Activated CD8-positive, alpha-beta memory T cell treated with anti-CD3 and anti-CD28 coated beads, Interleukin-2, amount 50 U/mL, for 24 hours (primary cell): ENCODE data around the gene ATP13A4.

ENCODE experiments used
- DNase-seq: peaks from one replicate; pipeline ENCODE4 v3.0.0-alpha.2; 2020; ENCODE audit errors: extremely low read depth

Gene ATP13A4

DNA sequence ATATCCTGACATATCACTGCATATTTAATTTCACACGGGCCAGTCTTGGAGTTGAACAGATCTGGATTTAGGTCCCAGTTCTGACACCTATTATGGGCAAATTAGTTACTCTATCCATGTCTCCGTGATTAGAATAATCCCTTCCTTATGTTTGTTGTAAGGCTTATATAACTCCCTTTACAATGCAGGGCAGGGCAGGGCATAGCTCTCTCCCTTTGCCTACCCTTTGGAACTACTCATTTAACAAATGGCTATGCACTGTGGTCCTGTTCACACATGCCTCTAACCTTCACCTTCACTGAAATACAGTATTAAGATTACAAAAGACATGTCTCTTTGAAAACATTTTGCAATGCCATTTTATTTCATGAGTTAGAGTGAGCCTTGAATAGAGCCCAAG is 151.4 kb downstream of the ATP13A4 start:
- no peak for DNase-seq

DNA sequence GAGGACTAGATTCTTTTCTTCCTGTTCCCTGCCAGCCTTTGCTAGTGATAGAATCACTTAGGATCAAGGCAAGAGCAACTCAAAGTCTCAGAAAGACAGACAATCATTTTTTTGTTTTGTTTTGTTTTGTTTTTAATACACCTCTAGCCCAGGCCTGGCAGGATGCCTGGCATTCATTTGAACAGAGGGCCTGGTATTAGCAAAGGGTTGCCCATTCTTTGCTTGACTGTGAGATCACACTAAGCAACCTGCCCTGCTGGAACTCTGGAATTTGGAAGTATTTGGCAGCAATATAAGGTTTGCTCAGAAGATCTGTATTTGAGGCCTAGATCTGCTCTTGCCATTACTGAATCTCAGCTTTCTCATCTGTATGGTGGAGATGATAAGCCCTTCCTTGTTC is 154.4 kb downstream of the ATP13A4 start:
- no peak for DNase-seq

DNA sequence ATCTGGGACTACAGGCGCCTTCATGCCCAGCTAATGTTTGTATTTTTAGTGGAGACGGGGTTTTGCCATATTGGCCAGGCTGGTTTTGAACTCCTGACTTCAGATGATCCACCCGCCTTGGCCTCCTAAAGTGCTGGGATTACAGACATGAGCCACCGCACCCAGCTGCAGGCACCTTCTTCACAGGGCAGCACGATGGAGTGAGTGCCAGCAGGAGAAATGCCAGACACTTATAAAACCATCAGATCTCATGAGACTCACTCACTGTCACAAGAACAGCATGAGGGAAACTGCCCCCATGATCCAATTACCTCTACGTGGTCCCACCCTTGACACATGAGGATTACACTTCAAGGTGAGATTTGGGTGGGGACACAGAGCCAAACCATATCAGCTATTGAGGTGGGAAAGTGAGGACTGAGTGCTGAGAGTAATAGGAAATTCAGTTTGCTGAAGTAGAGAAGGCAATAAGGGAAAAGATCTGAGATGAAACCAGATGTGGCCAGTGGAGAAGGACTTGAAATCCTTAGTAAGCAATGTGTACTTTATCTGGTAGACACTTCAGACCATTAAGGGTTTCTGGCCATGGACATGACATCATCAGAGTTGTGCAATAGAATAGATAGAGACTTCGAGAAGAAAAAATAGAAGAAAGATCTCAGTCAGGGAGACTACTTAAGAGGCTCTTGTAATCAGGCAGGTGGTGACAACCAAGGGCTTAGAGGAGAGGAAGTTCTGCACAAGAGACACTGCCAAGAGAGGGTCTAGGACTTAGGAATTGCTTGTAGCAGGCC is 158.0 kb downstream of the ATP13A4 start:
- no peak for DNase-seq

DNA sequence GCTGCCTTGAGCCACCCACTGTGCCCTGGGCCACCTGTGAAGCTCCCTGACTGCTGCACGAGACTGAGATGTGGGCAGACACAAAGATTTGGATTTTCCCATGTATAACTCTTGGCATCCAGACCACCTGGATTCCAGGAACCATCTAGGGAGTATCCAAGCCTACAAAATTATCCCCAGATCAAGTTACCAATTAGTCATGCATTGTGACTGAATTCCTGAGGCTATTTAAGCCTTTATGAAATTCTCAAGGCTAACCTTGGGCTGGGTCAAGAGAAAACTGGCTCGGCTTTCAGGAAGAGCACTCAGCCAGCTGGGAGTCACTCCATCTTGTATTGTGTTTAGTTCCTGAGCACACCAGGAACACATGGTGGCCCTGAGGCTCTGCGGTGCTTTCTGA is 162.8 kb downstream of the ATP13A4 start:
- no peak for DNase-seq

DNA sequence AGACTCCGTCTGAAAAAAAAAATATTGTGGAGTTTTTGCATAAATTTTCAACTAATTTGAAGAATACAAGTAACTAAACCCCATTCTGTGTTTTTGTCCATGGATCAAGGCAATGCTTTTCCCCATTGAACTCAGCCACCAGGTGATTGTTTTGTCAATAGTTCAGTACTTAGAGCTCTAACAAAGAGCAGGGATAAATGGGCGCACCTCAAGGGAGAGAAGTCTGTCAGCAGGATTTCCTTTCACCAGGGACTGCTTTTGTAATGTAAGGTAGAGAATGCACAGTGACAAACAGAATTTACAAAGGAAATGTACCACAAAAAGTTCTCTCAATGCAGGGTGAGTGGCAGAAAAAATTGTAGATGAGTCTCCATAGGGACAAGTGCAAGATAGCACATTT is 165.4 kb downstream of the ATP13A4 start:
- DNase-seq = no peak

DNA sequence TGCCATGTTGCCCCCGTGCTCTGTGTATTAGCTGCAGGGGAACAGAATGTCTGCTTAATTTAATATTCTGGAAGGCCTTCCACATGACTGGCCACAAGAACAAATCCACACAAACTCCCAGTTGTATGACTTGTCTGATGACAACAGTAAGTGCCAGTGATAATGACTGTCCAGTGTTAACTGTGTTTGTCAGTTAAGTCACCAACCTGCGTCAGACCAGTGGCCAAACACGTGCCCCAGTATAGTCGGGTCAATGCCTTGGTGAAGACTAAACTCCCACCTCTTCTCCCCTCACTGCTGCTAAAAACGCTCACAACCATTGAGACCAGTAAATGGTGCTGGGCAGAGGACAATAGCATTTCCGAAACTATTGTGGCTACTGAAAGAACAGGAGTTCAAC is 166.3 kb downstream of the ATP13A4 start:
- no peak for DNase-seq

DNA sequence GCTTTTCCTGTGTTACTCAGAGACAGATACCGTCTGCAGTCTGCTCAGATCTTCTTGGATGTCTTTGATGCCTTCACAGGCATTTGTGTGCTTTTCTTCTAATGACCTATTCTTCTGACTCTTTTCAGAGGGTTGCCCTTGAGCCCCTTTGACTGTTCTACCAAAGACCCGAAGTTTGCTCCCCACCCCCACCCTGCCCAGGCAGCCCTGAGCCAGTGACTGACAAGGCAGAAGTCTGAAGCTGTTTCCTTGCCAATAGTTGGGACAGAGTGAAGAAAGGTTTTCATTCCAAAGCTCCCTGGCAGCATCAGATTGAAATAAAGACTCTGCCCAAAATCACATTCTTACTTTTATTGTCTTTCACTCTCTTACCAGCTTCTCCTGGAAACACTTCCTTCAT is 167.1 kb downstream of the ATP13A4 start:
- no peak for DNase-seq

DNA sequence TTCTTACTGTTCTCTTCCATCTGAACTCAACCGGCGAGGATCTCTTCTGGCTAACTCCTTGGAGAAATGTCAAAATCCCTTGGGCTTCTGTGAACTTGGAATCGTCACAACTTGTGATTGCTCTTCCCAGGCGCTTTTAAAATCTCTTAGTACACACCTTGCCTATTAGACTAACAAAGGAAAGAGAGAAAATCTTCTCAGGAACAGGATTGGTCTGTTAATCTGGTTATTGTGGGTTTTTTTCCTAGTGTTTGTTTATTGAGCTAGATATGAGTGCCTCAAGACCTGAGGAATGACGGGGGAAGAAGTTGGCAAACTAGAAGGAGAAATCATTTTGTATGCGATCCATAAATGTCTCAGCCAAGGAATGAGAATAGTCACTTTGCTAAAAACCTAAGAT is 176.0 kb downstream of the ATP13A4 start, which contains the start of gene ATP13A5:
Gene ATP13A5, minus strand, starts transcription at position 48 of the 400 bp plus-strand sequence. Its CDS starts 28 bp downstream, at position 20.
- DNase-seq = no peak

DNA sequence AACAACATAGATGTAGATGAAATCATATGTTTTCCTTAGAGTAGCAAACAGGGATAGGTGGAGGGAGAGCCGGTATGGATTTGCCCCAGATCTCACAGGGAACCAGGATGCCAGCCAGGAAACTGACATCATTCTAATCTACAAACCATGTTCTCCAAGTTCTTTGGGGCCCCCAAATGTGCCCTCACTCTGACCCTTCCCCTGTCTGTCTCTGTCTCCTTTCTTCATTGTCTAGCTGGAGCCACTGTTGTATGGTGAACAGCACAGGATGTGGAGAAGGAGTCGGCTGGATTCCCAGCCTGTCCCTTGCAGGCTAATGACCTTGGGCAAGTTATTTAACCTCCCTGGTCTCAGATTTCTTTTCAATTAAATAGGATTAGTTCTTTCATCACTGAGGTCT is 177.1 kb downstream of the ATP13A4 start:
- DNase-seq = no peak

DNA sequence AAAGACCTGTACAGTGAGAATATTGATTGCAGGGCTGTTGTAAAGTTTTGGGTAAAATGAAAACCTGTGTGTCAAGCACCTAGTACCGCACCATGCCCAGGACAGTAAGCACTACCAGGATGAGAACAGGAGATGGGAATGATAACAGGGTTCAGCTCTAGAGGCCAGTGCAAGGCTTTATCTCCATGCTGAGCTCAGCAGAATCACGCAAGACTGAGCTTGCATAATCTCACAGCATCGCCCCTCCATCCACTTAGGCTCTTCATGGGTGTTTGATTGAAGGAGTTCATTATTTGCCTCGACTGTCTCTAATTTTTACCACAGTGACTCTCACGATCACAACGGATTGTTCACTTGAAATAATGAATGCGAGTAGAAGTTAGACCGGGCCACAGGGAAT is 179.1 kb downstream of the ATP13A4 start:
- DNase-seq = no peak

DNA sequence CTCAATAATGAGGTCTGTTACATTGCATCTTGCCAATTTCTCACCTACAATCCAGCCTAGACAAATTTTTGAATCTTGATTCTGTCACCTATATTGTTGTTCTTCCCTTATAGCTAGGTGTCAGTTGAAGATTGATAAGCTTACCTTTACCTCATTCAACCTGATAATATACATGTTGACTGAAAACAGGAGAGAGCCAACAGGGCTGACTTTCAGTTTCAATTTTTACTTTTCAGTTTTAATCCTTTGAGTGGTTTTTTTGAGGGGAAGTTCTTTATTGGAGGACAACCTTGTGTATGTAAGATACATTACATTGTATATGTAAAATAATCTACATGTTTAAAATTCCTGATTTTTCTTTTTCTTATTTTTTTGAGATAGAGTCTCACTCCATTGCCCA is 181.9 kb downstream of the ATP13A4 start:
- no peak for DNase-seq

DNA sequence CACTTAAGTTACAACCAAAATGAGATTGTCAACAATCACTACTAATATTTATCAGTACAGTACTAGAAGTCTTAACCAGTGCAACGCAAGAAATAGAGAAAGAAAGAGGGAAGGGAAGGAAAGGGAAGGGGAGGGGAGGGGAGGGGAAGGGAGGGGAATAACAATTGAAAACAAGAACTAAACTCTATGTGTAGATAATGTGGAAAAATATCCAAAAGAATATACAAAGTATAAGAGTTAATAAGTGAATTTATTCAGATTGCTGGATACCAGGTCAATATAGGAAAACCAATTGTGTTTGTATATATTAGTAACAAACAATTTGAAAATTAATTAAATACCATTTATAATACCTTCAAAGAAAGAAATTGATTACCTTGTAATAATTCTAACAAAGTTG is 186.8 kb downstream of the ATP13A4 start:
- DNase-seq = no peak

DNA sequence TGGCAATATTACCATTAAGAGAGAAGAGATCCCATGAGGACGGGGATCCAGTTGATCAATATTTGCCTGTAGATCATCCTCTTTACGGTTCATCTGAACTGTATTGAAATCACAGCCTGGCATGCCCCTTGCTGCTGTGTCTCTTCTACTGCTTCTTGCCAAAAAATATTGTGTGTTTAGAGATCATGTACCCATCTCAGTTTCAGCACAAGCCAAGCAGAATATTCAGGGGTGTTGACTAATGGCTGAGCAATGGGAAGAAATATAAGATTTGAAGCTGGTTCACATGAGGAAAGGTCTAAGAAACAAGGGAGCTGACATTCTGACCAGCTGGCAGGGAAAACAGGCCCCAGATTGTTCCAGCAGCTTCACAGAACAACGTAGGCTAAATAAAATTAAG is 197.4 kb downstream of the ATP13A4 start:
- DNase-seq = no peak

DNA sequence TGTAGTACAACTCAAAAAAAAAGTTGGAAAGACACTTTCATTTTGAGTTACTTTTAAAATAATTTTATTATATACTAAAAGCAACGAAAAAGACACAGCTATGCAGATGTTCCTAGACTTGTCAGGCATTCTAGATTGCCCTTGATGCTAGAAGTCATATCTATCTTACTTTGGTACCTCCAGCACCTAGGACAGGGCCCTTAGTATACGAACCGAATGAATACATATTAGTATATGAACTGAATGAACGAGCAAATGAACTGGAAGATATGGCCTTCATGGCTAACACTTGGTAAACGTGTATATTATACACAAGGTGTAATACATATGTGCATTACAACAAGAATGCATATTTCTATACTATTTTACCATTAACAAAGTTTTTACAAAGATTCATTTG is 200.3 kb downstream of the ATP13A4 start:
- no peak for DNase-seq
